Measurements from ENCODE around the gene UMAD1. TPM values are rescaled to one million over a fixed set of nuclear protein-coding genes. Genes with fewer than 3 reads are reported as not detected.

The UMAD1 gene
- total RNA-seq, 1 donor from 2014 or later, result 12.8 TPM

DNA sequence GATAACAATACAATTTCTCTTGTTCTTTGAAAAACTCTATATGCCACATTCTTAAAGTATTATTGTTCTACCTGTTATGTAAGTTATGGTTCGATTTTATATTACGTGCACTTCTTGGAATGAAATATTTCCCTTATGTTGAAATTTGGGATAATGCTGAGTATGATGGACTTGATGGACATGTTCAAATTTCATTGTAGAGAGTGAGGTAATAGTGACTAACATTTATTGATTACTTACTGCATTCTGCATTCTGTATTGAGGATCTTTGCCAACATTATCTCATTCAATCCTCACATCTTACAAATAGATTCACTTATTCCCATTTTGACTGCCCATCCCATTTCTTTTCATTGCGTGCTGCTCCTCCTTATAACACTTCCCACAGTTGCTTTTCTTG, 208.3 kb downstream of the UMAD1 start:
- DNase-seq (ENCODE audit: low spot score, unreplicated experiment), result no peak
- H3K27me3 Mint-ChIP-seq, result no peaks in the 10 kb centered on the region
- no peak overlapping the region for H3K27ac Mint-ChIP-seq
- peaks cover 3% of the 10 kb centered on the region for H3K9me3 Mint-ChIP-seq (ENCODE audit: low read depth)
- peaks cover 3% of the 10 kb centered on the region for H3K36me3 Mint-ChIP-seq (ENCODE audit: insufficient read depth)
- no peaks in the 10 kb centered on the region for H3K4me1 Mint-ChIP-seq (ENCODE audit: low read depth)
- H3K4me3 Mint-ChIP-seq (ENCODE audit: low read depth), result no peak overlapping the region
- TF ChIP-seq, protein P1, sequence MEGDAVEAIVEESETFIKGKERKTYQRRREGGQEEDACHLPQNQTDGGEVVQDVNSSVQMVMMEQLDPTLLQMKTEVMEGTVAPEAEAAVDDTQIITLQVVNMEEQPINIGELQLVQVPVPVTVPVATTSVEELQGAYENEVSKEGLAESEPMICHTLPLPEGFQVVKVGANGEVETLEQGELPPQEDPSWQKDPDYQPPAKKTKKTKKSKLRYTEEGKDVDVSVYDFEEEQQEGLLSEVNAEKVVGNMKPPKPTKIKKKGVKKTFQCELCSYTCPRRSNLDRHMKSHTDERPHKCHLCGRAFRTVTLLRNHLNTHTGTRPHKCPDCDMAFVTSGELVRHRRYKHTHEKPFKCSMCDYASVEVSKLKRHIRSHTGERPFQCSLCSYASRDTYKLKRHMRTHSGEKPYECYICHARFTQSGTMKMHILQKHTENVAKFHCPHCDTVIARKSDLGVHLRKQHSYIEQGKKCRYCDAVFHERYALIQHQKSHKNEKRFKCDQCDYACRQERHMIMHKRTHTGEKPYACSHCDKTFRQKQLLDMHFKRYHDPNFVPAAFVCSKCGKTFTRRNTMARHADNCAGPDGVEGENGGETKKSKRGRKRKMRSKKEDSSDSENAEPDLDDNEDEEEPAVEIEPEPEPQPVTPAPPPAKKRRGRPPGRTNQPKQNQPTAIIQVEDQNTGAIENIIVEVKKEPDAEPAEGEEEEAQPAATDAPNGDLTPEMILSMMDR (IDR thresholded peaks at IDR 0.05; ENCODE audit: unreplicated experiment), result no peak

DNA sequence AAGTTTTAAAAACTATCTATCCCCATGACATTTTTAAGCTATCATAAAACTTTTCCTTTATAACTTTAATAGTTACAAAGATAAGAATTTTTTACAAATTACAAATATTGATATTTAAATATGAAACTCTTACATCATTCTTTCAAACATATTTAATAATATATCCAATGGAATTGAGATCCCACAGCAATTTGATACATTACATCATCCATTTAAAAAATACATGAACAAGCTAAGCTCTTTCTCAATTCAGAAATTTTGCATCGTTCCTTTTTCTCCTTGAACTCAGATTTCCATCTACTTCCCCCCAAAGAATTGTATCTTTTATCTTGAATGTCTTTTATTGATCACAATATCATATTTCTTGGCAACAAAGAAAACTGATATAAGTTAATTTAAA, 209.6 kb downstream of the UMAD1 start:
- Mint-ChIP-seq H3K4me1 (ENCODE audit: low read depth) (no peaks in the 10 kb centered on the region), H3K27me3 (no peaks in the 10 kb centered on the region), H3K27ac (no peak overlapping the region), H3K36me3 (ENCODE audit: insufficient read depth) (peaks cover 10% of the 10 kb centered on the region), H3K9me3 (ENCODE audit: low read depth) (peaks cover 8% of the 10 kb centered on the region), H3K4me3 (ENCODE audit: low read depth) (no peak overlapping the region)
- no peak for DNase-seq (ENCODE audit: low spot score, unreplicated experiment)
- TF ChIP-seq, protein P1 (IDR thresholded peaks at IDR 0.05; ENCODE audit: unreplicated experiment), result no peak

DNA sequence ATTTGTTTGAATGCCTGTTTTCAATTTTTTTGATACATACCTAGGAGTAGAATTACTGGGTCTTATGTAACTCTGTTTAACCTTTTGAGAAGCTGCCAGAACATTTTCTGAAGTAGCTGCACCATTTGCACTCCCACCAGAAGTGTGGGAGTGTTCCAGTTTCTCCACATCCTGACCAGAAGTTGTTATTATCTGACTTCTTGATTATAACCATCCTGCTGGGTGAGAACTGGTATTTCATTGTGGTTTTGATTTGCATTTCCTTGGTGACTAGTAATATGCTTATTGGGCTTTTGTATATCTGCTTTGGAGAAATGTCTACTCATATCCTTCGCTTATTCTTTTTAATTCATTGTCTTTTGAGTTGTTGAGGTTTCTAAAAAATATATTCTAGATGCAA, 210.8 kb downstream of the UMAD1 start:
- Mint-ChIP-seq H3K4me3 (ENCODE audit: low read depth) (no peak overlapping the region), H3K27me3 (no peaks in the 10 kb centered on the region), H3K36me3 (ENCODE audit: insufficient read depth) (peaks cover 17% of the 10 kb centered on the region), H3K27ac (no peak overlapping the region), H3K4me1 (ENCODE audit: low read depth) (no peaks in the 10 kb centered on the region), H3K9me3 (ENCODE audit: low read depth) (peaks cover 14% of the 10 kb centered on the region)
- TF ChIP-seq, protein P1 (IDR thresholded peaks at IDR 0.05; ENCODE audit: unreplicated experiment), result no peak
- DNase-seq (ENCODE audit: low spot score, unreplicated experiment), result no peak

DNA sequence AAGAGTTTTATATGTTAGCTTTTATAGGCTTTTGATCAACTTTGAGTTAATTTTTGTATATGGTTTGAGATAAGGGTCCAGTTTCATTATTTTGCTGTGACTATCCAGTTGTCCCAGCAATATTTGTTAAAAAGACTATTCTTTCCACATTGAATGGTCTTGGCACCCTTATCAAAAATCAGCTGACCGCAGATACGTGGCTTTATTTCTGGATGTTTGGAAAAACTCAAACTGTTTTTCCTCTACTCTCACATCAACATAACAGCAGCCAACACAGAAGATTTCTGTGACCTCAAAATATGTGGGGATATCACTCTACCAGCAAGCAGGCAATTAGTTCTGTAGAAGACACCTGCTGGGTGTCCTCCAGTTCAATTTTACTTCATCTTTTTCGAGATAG, 211.4 kb downstream of the UMAD1 start:
- no peak overlapping the region for H3K4me3 Mint-ChIP-seq (ENCODE audit: low read depth)
- H3K9me3 Mint-ChIP-seq (ENCODE audit: low read depth), result peaks cover 14% of the 10 kb centered on the region
- no peaks in the 10 kb centered on the region for H3K4me1 Mint-ChIP-seq (ENCODE audit: low read depth)
- TF ChIP-seq, protein P1 (IDR thresholded peaks at IDR 0.05; ENCODE audit: unreplicated experiment), result no peak
- no peaks in the 10 kb centered on the region for H3K27me3 Mint-ChIP-seq
- peaks cover 17% of the 10 kb centered on the region for H3K36me3 Mint-ChIP-seq (ENCODE audit: insufficient read depth)
- no peak overlapping the region for H3K27ac Mint-ChIP-seq
- DNase-seq (ENCODE audit: low spot score, unreplicated experiment), result no peak

DNA sequence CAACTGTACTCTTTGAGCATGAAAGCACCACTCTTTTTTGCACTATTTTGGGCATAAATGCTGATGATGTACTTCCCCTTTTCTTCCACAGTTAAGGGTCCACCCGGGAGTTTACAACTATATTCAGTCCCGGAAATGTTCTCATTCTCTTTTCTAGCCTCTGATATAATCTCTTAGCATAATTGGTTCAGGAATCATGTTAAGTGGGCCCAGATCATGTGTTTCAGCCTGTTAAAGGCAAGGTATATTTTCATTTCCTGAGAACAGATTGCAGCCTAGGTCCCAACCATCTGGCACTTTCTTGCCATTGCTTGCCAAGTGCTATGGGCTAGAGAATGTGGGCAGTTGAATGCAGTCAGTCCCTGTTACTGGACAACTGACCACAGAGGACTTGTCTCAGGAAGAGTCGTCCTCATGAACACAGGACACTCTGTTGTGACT, 216.6 kb downstream of the UMAD1 start:
- H3K9me3 Mint-ChIP-seq (ENCODE audit: low read depth), result peaks cover 14% of the 10 kb centered on the region
- H3K4me1 Mint-ChIP-seq (ENCODE audit: low read depth), result peaks cover 6% of the 10 kb centered on the region
- DNase-seq (ENCODE audit: low spot score, unreplicated experiment), result no peak
- no peaks in the 10 kb centered on the region for H3K27me3 Mint-ChIP-seq
- peaks cover 18% of the 10 kb centered on the region for H3K36me3 Mint-ChIP-seq (ENCODE audit: insufficient read depth)
- no peak overlapping the region for H3K27ac Mint-ChIP-seq
- H3K4me3 Mint-ChIP-seq (ENCODE audit: low read depth), result no peak overlapping the region
- TF ChIP-seq, protein P1 (IDR thresholded peaks at IDR 0.05; ENCODE audit: unreplicated experiment), result no peak
